CD14-positive monocyte (primary cell): Measurements from ENCODE around the gene SEMA3E. TPM values are rescaled to one million over a fixed set of nuclear protein-coding genes. Genes with fewer than 3 reads are reported as not detected.

Experiments used
- DNase-seq, 3 donors: peaks; one replicate each; pipeline ENCODE4 v3.0.0-alpha.2; 2011 to 2022
- H2AFZ ChIP-seq: 2 replicates; pipeline ENCODE4 v1.6.0; 2012; ENCODE audit warnings: mild to moderate bottlenecking, low read depth, low read length, inconsistent platforms; ENCODE audit not compliant: insufficient read depth, poor library complexity, severe bottlenecking
- H3K27ac ChIP-seq, 2 donors: 1 replicate in 1 of 2; 2 replicates in 1 of 2; pipeline ENCODE4 v1.5.1; 2012 to 2013; ENCODE audit warnings: low read length in 2 of 2, control low read depth in 1 of 2, inconsistent platforms in 1 of 2, low read depth in 1 of 2, mild to moderate bottlenecking in 1 of 2
- H3K27me3 ChIP-seq, 2 donors: one replicate each; pipeline versions ENCODE4 v1.6.0 to v1.6.1; 2011 to 2013; ENCODE audit warnings: low read length in 2 of 2; ENCODE audit not compliant: control insufficient read depth in 2 of 2, insufficient read depth in 2 of 2
- H3K36me3 ChIP-seq, 2 donors: replicated peaks in 1 of 2; 1 replicate in 1 of 2; 2 replicates in 1 of 2; pipeline versions ENCODE4 v1.5.1 to v1.6.1; 2012 to 2013; ENCODE audit warnings: low read length in 2 of 2, control low read depth in 1 of 2, inconsistent platforms in 1 of 2, mild to moderate bottlenecking in 1 of 2; ENCODE audit not compliant: insufficient read depth in 2 of 2, control insufficient read depth in 1 of 2
- H3K4me1 ChIP-seq, 2 donors: 1 replicate in 1 of 2; 2 replicates in 1 of 2; pipeline versions ENCODE4 v1.5.1 to v1.6.1; 2012 to 2013; ENCODE audit warnings: low read length in 2 of 2, control low read depth in 1 of 2, inconsistent platforms in 1 of 2, mild to moderate bottlenecking in 1 of 2, moderate library complexity in 1 of 2; ENCODE audit not compliant: insufficient read depth in 2 of 2, control insufficient read depth in 1 of 2
- H3K4me2 ChIP-seq: replicated peaks from 2 replicates; pipeline ENCODE3; 2012; ENCODE audit warnings: low read length, moderate library complexity, mild to moderate bottlenecking; ENCODE audit not compliant: poor library complexity, severe bottlenecking; ENCODE audit errors: extremely low read depth
- H3K4me3 ChIP-seq, 3 experiments: fragments of 200-600 bp in 1 of 3; sonication (generic) in 1 of 3; replicated peaks in 1 of 3; 1 replicate in 2 of 3; 2 replicates in 1 of 3; pipeline ENCODE4 v1.5.1; 2011 to 2013; ENCODE audit warnings: low read length in 3 of 3, mild to moderate bottlenecking in 3 of 3, control low read depth in 2 of 3, low read depth in 2 of 3, inconsistent platforms in 1 of 3, moderate library complexity in 1 of 3
- H3K79me2 ChIP-seq: 2 replicates; pipeline ENCODE4 v1.6.0; 2012; ENCODE audit warnings: mild to moderate bottlenecking, control low read depth, inconsistent platforms, low read length, moderate library complexity; ENCODE audit not compliant: insufficient read depth
- H3K9ac ChIP-seq: 2 replicates; pipeline ENCODE4 v1.6.0; 2017; ENCODE audit warnings: low read length, mild to moderate bottlenecking; ENCODE audit not compliant: insufficient read depth, poor library complexity, severe bottlenecking
- H3K9me3 ChIP-seq, 2 donors: replicated peaks in 1 of 2; 1 replicate in 1 of 2; 2 replicates in 1 of 2; pipeline versions ENCODE4 v1.5.1 to v1.6.1; 2012 to 2013; ENCODE audit warnings: low read length in 2 of 2, control low read depth in 1 of 2; ENCODE audit not compliant: control insufficient read depth in 1 of 2, insufficient read depth in 1 of 2
- H4K20me1 ChIP-seq: 2 replicates; pipeline ENCODE4 v1.6.0; 2012; ENCODE audit warnings: mild to moderate bottlenecking, low read length, control low read depth, moderate library complexity; ENCODE audit not compliant: insufficient read depth
- H3K27ac Mint-ChIP-seq, 7 donors: one replicate each; pipeline ENCODE4 v1.8.0; 2020; ENCODE audit warnings: mild to moderate bottlenecking in 7 of 7, mixed read lengths in 7 of 7, moderate library complexity in 6 of 7, inconsistent platforms in 2 of 7
- H3K27me3 Mint-ChIP-seq, 3 donors: one replicate each; pipeline ENCODE4 v1.8.0; 2021 to 2022; ENCODE audit warnings: low read depth in 3 of 3, mild to moderate bottlenecking in 3 of 3, mixed read lengths in 3 of 3, moderate library complexity in 3 of 3, inconsistent platforms in 1 of 3
- H3K36me3 Mint-ChIP-seq, 2 donors: one replicate each; pipeline ENCODE4 v1.8.0; 2020; ENCODE audit warnings: mixed read lengths in 2 of 2, inconsistent platforms in 1 of 2, mild to moderate bottlenecking in 1 of 2
- H3K4me1 Mint-ChIP-seq: one replicate; pipeline ENCODE4 v1.8.0; 2020; ENCODE audit warnings: mild to moderate bottlenecking, mixed read lengths
- H3K4me3 Mint-ChIP-seq, 2 donors: one replicate each; pipeline ENCODE4 v1.8.0; 2020; ENCODE audit warnings: mild to moderate bottlenecking in 2 of 2, mixed read lengths in 2 of 2, moderate library complexity in 1 of 2
- H3K9me3 Mint-ChIP-seq, 7 donors: one replicate each; pipeline ENCODE4 v1.8.0; 2020 to 2022; ENCODE audit warnings: mixed read lengths in 7 of 7, mild to moderate bottlenecking in 6 of 7, moderate library complexity in 6 of 7, inconsistent platforms in 2 of 7
- WGBS: methylation state at CpG from one replicate; pipeline ENCODE4 v1.1.5; 2013; ENCODE audit warnings: missing lambda C conversion rate; ENCODE audit not compliant: insufficient coverage; 5-methylcytosine and 5-hydroxymethylcytosine counted together
- intact Hi-C, 2 donors: fragments of 100-400 bp; cut with micrococcal nuclease; formaldehyde crosslinking; loops; one replicate each; pipeline versions ENCODE4 v1.15.0 to v1.15.1; 2023
- polyA plus RNA-seq, 3 donors: library from polyadenylated mRNA; depleted of rRNA in 1 of 3; unstranded in 2 of 3; stranded (reverse) in 1 of 3; fragments of 300-500 nt in 2 of 3; fragments of >200 nt in 1 of 3; fragmentation: Illumina TruSeq in 2 of 3; gene quantifications; 1 replicate in 2 of 3; 2 replicates in 1 of 3; pipeline ENCODE4 v1.2.3, GENCODE V29; 2012 to 2021
- TF ChIP-seq, protein P1 (sequence below): fragments of 200-600 bp; IDR thresholded peaks from one replicate; pipeline ENCODE4 v1.8.0; 2022; ENCODE audit warnings: antibody characterized with exemption, mild to moderate bottlenecking

Gene SEMA3E
- polyA plus RNA-seq, 3 donors: not detected

GRCh38 chr7:83338277-83338950 is 310.5 kb downstream of the SEMA3E start:
- H3K9me3 ChIP-seq: peaks cover 0 to 16% of the 10 kb centered on the region in 2 donors
- H3K9ac ChIP-seq: no peak overlapping the region
- Mint-ChIP-seq H3K27ac (no peak overlapping the region), H3K36me3 (no peaks in the 10 kb centered on the region), H3K9me3 (peaks cover 2 to 12% (median 7%) of the 10 kb centered on the region in 7 donors), H3K4me3 (no peak overlapping the region), H3K4me1 (no peaks in the 10 kb centered on the region), H3K27me3 (no peaks in the 10 kb centered on the region)
- intact Hi-C loops: no loop called here
- TF ChIP-seq, protein P1, sequence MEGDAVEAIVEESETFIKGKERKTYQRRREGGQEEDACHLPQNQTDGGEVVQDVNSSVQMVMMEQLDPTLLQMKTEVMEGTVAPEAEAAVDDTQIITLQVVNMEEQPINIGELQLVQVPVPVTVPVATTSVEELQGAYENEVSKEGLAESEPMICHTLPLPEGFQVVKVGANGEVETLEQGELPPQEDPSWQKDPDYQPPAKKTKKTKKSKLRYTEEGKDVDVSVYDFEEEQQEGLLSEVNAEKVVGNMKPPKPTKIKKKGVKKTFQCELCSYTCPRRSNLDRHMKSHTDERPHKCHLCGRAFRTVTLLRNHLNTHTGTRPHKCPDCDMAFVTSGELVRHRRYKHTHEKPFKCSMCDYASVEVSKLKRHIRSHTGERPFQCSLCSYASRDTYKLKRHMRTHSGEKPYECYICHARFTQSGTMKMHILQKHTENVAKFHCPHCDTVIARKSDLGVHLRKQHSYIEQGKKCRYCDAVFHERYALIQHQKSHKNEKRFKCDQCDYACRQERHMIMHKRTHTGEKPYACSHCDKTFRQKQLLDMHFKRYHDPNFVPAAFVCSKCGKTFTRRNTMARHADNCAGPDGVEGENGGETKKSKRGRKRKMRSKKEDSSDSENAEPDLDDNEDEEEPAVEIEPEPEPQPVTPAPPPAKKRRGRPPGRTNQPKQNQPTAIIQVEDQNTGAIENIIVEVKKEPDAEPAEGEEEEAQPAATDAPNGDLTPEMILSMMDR: no peak
- H3K27ac ChIP-seq: no peak overlapping the region
- no peak for DNase-seq
- H2AFZ ChIP-seq: no peak overlapping the region
- no peaks in the 10 kb centered on the region for H3K4me1 ChIP-seq
- H3K79me2 ChIP-seq: no peaks in the 10 kb centered on the region
- no peaks in the 10 kb centered on the region for H4K20me1 ChIP-seq
- H3K4me2 ChIP-seq: no peak overlapping the region
- H3K4me3 ChIP-seq: no peak overlapping the region
- WGBS: 79% methylated on average over 4 of the region's 4 CpGs
- H3K36me3 ChIP-seq: no peaks in the 10 kb centered on the region
- no peaks in the 10 kb centered on the region for H3K27me3 ChIP-seq

DNA sequence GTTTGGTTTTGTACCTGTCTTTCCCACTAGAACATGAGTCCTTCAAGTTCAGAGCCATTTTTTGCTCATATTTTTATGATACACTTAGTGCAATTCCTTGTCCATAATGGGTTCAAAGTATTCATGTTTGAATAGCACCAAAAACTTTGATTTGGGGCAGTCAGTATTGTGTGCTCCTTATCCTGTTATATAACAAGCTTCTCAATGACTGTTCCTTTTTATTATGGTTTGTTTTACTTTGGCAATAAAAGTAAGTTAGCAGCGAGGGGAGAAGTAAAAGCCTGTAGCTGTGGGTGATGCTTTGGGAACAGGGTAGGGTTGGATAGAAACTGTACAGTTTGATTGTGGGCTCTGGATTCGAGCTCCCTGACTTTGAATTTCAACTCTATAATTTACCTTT is 311.9 kb downstream of the SEMA3E start:
- intact Hi-C loops: no loop called here
- no peak for DNase-seq
- TF ChIP-seq, protein P1: no peak

More for the DNA sequence above, 311.9 kb downstream of the SEMA3E start:
- H3K9me3 Mint-ChIP-seq: peaks cover 0 to 8% (median 3%) of the 10 kb centered on the region in 7 donors
- no peak overlapping the region for H3K27ac Mint-ChIP-seq
- Histone ChIP-seq H3K4me1 (no peaks in the 10 kb centered on the region), H2AFZ (no peak overlapping the region), H3K27ac (no peak overlapping the region), H3K9ac (no peak overlapping the region), H3K4me3 (no peak overlapping the region), H3K27me3 (no peaks in the 10 kb centered on the region), H3K9me3 (peaks cover 0 to 12% of the 10 kb centered on the region in 2 donors), H3K79me2 (no peaks in the 10 kb centered on the region), H3K36me3 (no peaks in the 10 kb centered on the region), H4K20me1 (no peaks in the 10 kb centered on the region), H3K4me2 (no peak overlapping the region)
- H3K4me1 Mint-ChIP-seq: no peaks in the 10 kb centered on the region
- H3K4me3 Mint-ChIP-seq: no peak overlapping the region
- H3K36me3 Mint-ChIP-seq: no peaks in the 10 kb centered on the region
- 80% methylated on average over 1 of the region's 2 CpGs for WGBS
- no peaks in the 10 kb centered on the region for H3K27me3 Mint-ChIP-seq
